ENCODE results near the gene FANCE. TPM values are rescaled to one million over a fixed set of nuclear protein-coding genes. Genes with fewer than 3 reads are reported as not detected.

FANCE gene
- total RNA-seq, 1 experiment from 2014 or later = 16.1 TPM

DNA sequence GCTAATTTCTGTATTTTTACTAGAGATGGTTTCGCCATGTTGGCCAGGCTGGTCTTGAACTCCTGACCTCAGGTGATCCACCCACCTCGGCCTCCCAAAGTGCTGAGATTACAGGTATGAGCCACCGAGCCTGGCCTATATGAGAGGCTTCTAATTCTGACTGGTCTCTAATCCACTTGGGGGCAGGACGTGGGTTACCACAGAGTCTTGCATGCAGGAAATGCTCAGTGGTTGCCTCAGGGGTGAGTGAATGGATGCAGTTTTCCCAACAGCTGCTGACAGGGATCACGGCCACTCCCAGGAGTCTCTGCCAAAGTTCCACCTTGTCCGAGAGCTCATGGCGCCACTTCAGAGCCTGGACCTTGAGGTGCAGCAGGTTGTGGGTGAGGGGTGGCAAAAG is 6.4 kb upstream of the FANCE start (continued):
- TF ChIP-seq, protein P1, sequence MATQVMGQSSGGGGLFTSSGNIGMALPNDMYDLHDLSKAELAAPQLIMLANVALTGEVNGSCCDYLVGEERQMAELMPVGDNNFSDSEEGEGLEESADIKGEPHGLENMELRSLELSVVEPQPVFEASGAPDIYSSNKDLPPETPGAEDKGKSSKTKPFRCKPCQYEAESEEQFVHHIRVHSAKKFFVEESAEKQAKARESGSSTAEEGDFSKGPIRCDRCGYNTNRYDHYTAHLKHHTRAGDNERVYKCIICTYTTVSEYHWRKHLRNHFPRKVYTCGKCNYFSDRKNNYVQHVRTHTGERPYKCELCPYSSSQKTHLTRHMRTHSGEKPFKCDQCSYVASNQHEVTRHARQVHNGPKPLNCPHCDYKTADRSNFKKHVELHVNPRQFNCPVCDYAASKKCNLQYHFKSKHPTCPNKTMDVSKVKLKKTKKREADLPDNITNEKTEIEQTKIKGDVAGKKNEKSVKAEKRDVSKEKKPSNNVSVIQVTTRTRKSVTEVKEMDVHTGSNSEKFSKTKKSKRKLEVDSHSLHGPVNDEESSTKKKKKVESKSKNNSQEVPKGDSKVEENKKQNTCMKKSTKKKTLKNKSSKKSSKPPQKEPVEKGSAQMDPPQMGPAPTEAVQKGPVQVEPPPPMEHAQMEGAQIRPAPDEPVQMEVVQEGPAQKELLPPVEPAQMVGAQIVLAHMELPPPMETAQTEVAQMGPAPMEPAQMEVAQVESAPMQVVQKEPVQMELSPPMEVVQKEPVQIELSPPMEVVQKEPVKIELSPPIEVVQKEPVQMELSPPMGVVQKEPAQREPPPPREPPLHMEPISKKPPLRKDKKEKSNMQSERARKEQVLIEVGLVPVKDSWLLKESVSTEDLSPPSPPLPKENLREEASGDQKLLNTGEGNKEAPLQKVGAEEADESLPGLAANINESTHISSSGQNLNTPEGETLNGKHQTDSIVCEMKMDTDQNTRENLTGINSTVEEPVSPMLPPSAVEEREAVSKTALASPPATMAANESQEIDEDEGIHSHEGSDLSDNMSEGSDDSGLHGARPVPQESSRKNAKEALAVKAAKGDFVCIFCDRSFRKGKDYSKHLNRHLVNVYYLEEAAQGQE (IDR thresholded peaks at IDR 0.05; ENCODE audit: low read depth) = no peak
- TF ChIP-seq SRF (IDR thresholded peaks at IDR 0.05; ENCODE audit: low read depth) = no peak
- TF ChIP-seq EZH2 (IDR thresholded peaks at IDR 0.05) = no peak
- TF ChIP-seq, protein P2, sequence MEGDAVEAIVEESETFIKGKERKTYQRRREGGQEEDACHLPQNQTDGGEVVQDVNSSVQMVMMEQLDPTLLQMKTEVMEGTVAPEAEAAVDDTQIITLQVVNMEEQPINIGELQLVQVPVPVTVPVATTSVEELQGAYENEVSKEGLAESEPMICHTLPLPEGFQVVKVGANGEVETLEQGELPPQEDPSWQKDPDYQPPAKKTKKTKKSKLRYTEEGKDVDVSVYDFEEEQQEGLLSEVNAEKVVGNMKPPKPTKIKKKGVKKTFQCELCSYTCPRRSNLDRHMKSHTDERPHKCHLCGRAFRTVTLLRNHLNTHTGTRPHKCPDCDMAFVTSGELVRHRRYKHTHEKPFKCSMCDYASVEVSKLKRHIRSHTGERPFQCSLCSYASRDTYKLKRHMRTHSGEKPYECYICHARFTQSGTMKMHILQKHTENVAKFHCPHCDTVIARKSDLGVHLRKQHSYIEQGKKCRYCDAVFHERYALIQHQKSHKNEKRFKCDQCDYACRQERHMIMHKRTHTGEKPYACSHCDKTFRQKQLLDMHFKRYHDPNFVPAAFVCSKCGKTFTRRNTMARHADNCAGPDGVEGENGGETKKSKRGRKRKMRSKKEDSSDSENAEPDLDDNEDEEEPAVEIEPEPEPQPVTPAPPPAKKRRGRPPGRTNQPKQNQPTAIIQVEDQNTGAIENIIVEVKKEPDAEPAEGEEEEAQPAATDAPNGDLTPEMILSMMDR (IDR thresholded peaks at IDR 0.05 in 2 of 3, conservative IDR thresholded peaks at IDR 0.05 in 1 of 3; ENCODE audit: borderline replicate concordance in 1 of 3, insufficient read depth in 1 of 3, low read depth in 2 of 3, low read length in 2 of 3) = no peak
- no peak for TF ChIP-seq RAD21 (IDR thresholded peaks at IDR 0.05; ENCODE audit: low read depth)
- no peak for TF ChIP-seq ZFX (IDR thresholded peaks at IDR 0.05)
- no peak for TF ChIP-seq POLR2A (IDR thresholded peaks at IDR 0.05; ENCODE audit: borderline replicate concordance, extremely low read depth, insufficient read depth, insufficient read length)
- no peak for TF ChIP-seq JUND (IDR thresholded peaks at IDR 0.05)
- no peak for TF ChIP-seq SP1 (IDR thresholded peaks at IDR 0.05; ENCODE audit: low read depth)
- TF ChIP-seq ZNF274 (IDR thresholded peaks at IDR 0.05; ENCODE audit: low read depth, low read length) = no peak
- no peak for TF ChIP-seq EGR1 (IDR thresholded peaks at IDR 0.05; ENCODE audit: low read depth)
- TF ChIP-seq SIN3A (IDR thresholded peaks at IDR 0.05; ENCODE audit: low read depth) = no peak

Measured in HCT116 (cell line).